ENCODE results near the gene GRM7. TPM values are rescaled to one million over a fixed set of nuclear protein-coding genes. Genes with fewer than 3 reads are reported as not detected.

Gene GRM7
- total RNA-seq, 1 donor from 2014 or later = 2.1 TPM

DNA sequence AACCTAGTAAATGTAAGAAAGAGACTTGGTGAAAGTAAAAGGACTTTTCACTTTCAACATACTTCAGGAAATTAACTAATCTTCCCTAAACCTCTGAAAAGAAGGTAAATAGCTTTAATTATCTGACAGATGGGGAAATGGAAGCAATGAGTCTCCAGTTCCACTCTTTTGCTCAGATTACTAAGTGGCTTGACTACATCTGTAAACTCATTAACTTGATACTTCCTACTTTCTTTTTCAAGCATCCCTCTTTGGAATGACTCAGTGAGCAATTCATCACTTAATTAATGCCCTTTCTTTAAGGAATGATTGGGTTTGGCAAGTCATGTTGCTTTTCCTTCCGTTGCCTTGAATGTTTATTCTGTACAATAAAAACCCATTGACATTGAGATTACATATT, 234.2 kb downstream of the GRM7 start:
- no peak for ATAC-seq

DNA sequence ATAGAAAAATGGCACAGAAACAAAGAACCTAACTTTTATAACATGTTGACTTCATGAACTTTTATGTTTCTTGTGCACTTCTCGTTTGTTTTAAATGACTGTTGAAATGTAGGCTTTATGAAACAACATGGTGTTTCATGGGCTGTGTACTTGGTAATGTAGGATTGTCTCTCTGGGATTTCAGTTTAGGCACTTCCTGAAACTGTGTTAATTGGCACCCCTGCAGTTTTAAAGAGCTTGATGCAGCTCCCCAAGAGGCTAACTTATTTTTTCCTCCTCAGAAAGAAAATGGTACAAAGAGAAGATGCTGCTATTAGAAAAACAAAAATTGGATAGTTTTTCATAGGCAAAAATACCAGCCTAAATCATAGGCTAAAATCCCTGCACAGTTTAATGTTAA, 239.2 kb downstream of the GRM7 start:
- intact Hi-C loops (cut with DNase I) = no loop called here
- DNase-seq (ENCODE audit: low spot score) (no peak), ATAC-seq (no peak)

More for the DNA sequence above, 234.2 kb downstream of the GRM7 start:
- DNase-seq (ENCODE audit: low spot score) = no peak
- intact Hi-C loops (cut with DNase I) = no loop called here

DNA sequence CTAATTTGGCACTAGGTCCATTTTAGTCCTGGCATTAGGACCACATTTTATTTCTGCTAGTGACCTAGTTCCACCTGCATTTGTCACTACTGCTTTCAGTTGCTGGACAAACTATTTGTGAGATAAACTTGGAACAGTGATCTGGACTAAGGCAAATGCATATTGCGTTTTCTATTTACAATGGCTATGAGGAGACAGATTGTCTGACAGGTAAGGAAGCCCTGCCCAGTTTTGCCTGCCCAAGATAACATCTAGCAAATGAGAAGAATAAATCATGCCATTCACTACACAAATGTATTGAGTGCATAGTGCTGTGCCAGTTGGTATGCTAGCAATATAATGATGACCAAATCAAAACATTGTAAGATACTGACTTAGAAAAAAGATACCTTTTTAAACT, 245.7 kb downstream of the GRM7 start:
- ATAC-seq (no peak), DNase-seq (ENCODE audit: low spot score) (no peak)
- intact Hi-C loops (cut with DNase I) = no loop called here

DNA sequence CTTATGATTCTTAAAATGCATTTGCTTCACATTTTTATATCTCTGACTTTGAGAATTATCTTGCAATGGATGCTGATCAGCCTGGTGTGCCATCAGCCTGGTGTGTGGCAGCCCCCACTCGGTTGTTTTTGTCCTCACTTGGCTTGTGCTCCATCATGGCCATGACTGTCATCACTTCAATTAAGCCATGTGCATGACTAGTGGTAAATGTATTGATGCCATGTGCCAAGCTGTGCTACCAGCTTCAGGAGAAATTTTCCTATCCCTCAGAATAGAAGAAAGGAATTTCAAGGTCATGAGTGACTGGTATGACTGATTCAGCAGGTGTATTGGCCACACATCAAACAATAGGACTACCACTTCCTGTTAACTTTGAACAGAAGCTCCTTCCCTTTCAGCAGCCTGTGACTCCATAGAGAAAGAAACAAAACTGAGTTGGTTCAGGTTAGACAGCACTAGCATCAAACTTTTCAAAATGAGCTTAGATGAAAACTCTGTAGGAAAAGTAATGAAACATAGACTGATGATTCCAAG, 251.7 kb downstream of the GRM7 start:
- ATAC-seq (no peak), DNase-seq (ENCODE audit: low spot score) (no peak)
- intact Hi-C loops (cut with DNase I) = no loop called here

DNA sequence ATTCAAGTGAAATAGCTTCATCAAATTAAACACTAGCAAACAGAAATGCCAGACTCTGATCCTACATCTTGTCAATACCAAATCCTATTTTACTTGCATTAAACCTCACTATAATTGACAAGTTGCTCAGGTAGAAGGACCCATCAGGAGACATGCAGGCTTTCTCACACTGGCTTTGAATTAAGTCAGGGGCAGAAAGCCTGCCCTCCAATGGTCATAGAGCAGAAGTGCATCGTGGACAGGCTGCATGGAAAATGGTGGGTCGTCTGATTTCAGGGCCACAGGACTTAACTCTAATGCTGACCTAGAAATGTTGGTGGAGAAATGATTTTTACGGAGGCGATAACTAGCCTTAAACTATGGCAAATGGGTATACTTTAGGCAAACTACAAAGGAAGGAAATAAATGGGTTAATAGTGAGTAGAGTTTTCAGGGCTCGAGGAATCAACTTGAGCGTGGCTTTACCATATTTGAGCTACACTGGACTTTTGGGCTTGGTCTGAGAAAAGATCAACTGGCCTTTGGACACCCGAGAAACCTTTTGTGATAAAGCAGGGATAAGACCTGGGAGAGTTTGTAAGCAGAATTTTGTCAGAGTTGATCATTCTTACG, 283.9 kb downstream of the GRM7 start:
- no peak for ATAC-seq
- no peak for DNase-seq (ENCODE audit: low spot score)
- intact Hi-C loops (cut with DNase I) = no loop called here

DNA sequence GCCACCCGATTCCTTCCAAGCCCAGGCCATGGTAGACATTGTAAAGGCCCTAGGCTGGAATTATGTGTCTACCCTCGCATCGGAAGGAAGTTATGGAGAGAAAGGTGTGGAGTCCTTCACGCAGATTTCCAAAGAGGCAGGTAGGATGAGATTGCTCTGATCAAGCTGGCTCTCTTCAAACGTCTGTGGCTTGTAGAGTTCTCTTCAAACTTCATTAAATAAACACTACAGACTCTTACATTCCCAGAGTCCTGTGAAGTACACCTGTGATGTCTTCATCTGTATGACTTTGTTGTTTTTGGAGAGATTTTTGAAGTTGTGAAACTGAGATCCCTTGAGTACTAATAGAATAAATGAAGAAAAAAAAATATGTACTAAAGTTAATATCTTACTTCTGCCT, 285.6 kb downstream of the GRM7 start:
- intact Hi-C loops (cut with DNase I) = no loop called here

DNA sequence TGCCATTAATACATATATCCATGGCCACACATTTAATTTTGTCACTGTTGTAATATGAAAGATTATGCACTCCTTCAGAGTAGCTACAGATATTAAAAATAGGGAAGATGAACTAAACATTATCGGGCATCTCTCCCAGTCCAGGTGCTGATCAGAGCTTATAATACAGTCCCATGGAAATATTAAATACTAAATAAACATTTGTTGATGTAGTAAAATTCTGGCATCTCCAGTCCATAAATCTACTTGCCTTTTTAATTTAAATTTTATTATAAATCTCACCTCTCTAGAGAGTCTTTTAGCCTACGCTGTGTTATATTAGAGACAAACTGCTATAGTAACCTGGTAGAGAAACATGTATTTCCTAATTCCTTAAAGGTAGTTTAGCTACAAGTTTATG, 297.6 kb downstream of the GRM7 start:
- no peak for ATAC-seq
- intact Hi-C loops (cut with DNase I) = no loop called here
- DNase-seq (ENCODE audit: low spot score) = no peak

More for the DNA sequence above, 285.6 kb downstream of the GRM7 start:
- ATAC-seq = no peak
- DNase-seq (ENCODE audit: low spot score) = no peak

DNA sequence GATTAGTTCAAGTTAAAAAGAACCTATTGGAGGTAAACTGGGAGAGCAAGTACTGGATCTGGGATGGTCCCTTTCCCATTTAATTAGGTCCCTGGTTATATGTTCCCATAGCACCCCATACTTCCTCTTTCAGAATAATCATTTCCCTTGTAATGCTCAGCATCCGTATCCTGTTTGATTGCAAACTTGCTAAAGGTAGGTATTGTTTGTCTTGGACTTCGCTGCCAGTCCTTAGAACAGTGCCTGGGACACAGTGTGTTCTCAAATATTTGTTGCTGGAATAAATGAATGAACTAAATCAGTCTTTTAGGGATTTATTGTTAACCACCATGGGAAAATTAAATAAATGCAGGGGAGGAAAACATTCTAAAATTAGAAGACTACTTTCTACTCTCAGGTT, 299.8 kb downstream of the GRM7 start:
- intact Hi-C loops (cut with DNase I) = no loop called here
- ATAC-seq (no peak), DNase-seq (ENCODE audit: low spot score) (no peak)

DNA sequence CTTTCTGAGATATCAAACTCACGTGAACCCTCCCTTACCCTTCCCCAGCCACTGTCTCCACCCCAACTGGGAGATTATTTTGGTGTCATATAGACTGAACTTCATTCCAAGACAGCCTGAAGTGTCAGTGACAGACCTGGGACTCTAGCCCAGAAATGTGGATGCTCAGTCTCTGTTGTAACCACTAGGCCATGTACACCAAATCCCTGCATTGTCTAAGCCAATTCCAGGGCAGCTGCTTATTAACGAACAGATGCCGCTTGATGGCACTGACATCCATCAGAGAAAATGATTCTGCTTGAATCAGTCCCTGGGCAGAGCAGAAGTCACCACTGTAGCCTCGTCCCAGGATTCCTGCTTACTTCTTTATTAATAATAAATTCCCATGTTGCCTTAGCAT, 305.5 kb downstream of the GRM7 start:
- intact Hi-C loops (cut with DNase I) = no loop called here
- ATAC-seq (no peak), DNase-seq (ENCODE audit: low spot score) (no peak)

DNA sequence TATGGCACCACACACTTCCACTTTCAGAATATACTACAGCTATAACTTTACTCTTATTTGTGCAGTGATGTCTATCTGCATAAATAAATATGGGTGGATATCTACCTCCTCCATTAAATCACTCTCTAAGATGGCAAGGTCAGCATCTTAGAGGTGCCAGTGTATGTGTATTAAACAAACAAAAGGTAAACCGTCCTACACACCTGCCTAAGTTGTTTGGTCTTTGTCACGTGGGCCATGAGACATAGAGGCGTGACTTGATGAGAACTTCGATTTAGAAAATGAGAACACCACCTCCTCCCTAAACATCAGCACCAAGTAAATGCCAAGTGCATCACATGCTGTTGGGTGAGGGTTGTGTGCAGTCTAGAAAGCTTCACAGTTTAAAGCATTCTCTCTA, 310.6 kb downstream of the GRM7 start:
- ATAC-seq = no peak
- intact Hi-C loops (cut with DNase I) = no loop called here

DNA sequence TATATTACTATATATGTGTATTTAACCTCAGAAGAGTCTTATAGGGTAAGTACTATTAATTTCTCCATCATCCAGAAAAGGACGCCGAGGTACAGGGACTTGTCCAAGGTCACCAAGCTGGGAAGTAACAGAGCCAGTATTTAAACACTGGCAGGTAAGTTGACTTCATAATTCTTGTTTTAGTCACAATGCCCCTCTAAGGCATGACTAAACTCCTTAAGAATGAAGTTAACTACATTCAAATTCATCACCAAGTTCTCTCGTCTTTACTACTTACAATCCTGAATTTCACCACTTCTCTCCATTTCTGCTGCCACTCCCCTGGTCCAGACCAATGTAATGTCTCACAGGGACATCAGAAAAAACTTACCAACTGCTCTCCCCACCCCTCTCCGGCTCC, 312.1 kb downstream of the GRM7 start:
- ATAC-seq (no peak), DNase-seq (ENCODE audit: low spot score) (no peak)
- intact Hi-C loops (cut with DNase I) = no loop called here

More for the DNA sequence above, 310.6 kb downstream of the GRM7 start:
- no peak for DNase-seq (ENCODE audit: low spot score)

DNA sequence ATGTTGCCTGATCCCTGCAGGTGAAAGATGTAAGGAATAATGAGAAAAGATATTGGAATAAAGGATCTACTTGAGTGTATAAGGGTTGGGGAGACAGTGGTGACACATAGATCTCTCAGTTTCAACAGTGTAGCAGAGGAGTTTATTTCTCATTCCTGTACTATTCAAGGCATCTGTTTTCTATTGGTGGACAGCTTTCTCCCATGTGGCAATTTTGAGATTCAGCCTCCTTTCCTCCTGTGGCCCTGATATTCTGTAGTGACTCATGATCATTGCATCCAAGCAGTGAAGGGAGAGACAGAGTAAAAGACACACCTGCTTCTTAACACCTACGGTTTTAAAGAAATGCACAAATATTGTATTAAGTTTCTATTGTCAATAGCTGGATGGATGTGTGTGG, 327.6 kb downstream of the GRM7 start:
- no peak for ATAC-seq
- intact Hi-C loops (cut with DNase I) = no loop called here
- DNase-seq (ENCODE audit: low spot score) = no peak

DNA sequence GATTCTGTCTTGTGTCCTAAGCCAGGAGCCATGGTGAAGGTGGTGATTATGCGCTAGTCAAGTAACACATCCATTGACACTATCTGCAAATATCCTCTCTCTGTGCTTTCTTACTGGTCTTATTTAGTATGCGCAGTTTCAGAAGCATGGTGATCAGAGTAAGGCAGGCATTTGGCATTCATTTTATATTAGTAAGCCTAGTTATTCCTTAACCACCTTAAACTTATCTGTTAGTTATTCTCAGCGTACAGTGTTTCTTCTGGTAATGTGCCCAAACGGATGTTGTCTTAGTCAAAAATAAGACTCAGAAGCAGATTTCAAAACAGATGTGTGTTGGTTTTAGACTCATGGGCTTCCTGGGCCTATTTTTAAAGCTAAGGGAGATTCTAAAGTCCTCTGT, 329.2 kb downstream of the GRM7 start:
- intact Hi-C loops (cut with DNase I) = no loop called here
- no peak for DNase-seq (ENCODE audit: low spot score)
- no peak for ATAC-seq

DNA sequence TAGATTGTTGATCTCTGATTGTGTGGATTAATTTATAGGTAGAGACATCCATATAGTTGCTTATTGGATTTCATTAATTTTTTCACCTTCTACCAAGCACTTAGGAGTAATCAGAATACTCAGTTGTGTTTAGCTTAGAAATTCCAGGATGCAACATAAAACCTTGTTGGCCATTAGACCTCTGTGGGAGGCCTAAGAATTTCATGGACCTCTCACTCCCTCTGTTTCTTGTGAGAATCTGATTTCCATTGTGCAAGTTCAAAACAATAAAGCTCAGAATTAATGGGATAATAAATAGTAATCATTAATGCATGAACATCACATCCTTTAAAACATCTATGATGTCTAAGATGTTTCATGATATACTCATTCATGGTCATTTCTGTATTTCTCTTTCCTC, 332.4 kb downstream of the GRM7 start:
- intact Hi-C loops (cut with DNase I) = no loop called here
- ATAC-seq = no peak
- DNase-seq (ENCODE audit: low spot score) = no peak

DNA sequence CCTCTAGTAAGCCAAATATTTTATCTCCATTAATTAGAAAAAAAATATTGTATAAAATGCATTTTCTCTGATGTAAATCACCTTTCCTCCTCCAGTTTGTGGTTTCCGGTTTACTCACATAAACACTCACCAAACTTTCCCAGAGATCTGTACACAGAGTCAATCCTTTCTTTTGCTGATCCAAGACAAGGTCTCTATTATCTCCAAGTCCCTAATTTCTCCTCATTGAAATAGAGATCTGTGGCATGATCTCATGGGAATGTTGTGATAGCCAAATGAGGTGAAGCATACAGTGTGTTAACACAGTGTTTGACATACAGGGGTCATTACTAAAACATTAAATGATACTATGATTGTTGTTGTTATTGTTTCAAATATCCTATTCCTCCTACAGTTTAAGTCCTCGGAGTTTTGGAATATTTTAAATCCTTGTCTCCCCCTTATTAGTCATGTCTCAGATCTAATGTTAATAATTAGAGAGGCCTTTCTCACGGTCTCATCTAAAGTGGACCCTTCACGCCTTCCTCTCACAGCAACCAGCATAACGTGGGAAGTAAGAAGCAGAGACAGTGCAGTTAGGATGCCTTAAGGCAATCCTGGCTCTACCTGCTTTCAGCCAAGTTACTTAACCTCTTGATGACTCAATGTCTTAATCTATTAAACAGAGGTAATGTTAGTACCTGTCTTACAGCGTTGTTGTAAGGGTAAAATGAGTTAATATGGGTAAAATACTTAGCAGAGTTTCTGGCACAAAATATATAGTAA, 333.3 kb downstream of the GRM7 start:
- intact Hi-C loops (cut with DNase I) = no loop called here
- ATAC-seq = no peak
- no peak for DNase-seq (ENCODE audit: low spot score)

DNA sequence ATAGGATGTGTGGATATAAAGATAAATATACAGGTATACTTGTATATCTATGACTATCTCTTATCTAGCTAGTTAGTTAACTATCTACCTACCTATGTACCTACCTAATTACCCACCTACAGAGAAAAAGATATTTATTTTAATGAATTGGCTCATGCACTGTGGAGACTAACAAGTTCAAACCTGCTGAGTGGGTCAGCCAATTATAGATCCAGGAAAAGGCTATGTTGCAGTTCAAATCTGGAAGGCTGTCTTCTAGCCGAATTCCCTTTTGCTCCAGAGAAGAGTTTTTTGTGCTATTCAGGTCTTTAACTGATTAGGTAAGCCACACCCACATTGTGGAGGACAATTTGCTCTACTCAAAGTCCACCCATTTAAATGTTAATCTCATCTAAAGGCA, 335.0 kb downstream of the GRM7 start:
- ATAC-seq (no peak), DNase-seq (ENCODE audit: low spot score) (no peak)

DNA sequence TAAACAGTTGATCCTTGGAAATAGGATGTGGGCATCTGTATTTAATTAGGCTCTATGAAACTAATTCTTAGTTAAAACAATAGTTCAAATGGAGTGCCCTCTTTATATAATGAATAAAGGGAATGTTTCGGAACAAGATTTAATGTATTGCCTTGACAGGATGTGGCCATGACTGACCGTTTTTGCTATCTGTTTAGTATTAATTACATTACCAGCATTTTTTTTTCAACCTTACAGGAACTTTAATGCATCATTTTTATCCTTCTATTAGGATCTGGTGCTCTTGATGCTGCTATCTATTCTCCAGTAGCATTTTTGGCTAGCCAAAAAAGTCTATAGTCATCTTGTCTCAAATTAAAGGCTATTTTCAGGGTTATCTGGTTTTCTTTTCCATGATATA, 340.9 kb downstream of the GRM7 start:
- intact Hi-C loops (cut with DNase I) = no loop called here
- ATAC-seq (no peak), DNase-seq (ENCODE audit: low spot score) (no peak)

More for the DNA sequence above, 335.0 kb downstream of the GRM7 start:
- intact Hi-C loops (cut with DNase I) = no loop called here

DNA sequence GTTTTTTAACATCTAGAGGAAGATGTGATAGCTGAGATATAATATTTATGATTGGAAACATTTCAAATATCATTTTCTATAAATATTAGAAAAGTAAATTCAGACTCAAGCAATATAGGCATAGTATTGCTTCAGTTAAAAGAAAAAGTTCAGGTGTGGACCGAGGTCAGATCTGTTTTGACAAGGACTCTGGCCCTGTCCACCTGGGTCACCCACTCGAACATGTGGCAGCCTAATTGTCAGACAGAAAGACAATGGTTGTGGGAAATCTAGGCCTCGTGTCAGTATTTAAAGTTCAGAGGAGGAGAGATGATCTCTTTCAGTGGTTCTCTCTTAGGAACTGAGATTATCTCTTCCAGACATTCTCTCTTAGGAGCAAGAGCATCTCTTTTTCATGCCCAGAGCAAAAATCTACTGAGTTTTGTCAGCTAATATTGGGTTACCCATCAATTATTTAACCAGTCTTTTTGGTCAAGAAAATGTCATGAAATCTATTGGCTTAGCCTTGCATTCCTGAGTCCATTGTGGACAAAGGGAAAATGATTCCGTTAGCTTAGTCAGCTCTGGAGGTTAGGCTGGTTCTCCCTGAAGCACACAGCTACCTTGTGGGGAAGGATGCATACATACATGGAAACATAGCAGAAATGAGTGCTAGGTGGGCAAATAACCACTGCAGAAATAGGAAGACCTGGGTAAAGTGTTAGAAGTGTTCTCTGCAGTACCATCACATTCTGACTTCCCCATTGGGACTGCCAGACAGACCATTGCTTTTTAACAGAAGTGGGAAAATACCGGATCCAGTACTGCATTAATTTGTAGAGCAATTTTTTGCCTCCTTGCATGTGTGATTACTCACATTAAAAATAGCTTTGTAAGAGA, 343.3 kb downstream of the GRM7 start:
- DNase-seq (ENCODE audit: low spot score) (no peak), ATAC-seq (no peak)
- intact Hi-C loops (cut with DNase I) = no loop called here

DNA sequence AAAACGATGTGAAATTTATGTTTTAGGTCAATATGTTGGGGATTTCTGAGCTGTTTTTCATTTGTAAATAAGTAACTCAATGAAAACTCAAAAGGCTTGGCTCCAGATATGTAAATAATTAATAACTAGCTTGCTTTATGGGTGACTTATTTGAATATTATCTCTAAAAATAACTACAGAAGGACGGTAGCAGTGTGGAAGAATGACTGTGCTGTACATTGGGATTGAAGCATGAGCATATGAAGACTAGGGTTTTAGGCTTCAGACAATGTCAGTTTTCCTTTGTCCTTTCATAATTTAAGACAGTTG, 343.9 kb downstream of the GRM7 start:
- intact Hi-C loops (cut with DNase I) = no loop called here
- DNase-seq (ENCODE audit: low spot score) (no peak), ATAC-seq (no peak)

DNA sequence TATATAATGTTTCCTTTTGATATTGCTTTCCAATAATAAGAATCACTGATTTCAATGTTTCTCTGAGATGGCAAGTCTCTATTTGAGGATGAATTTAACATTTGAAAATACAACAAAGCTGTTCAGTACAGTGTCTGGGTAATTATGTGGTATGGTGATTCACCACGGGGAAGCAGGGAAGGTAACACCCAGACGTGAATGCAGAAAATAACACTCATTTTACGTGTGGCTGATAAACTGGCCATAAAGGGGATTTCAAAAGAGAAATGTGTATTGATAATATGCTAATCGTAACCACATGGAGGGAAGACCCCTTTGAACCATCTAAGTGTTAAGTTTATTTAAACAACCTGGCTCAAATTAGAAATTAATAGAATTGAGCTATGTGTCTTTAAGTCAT, 344.6 kb downstream of the GRM7 start:
- DNase-seq (ENCODE audit: low spot score) = no peak
- ATAC-seq = peak; percentile 40
- intact Hi-C loops (cut with DNase I) = no loop called here

All from sciatic nerve (tissue), 2 donors.